H54 (cell line): Measurements from ENCODE around the gene OPCML.

Source experiments
- DNase-seq: peaks from one replicate; pipeline ENCODE4 v3.0.0; 2011; ENCODE audit warnings: low spot score, mixed read lengths; ENCODE audit not compliant: insufficient read length
- FAIRE-seq: peaks from 3 replicates; lab custom pipeline; 2011; peaks lifted over from hg19 to GRCh38; lab: Jason Lieb, UNC
- POLR2A ChIP-seq: IDR thresholded peaks from 2 replicates; pipeline ENCODE4 v1.6.1; 2011; ENCODE audit warnings: low read depth, mild to moderate bottlenecking, low read length

OPCML gene

GRCh38 chr11:133238027-133238426 is 294.3 kb downstream of the OPCML start:
- TF ChIP-seq POLR2A: no peak
- FAIRE-seq (no peak), DNase-seq (no peak)

- no peak for TF ChIP-seq POLR2A
- FAIRE-seq (no peak), DNase-seq (no peak)
Measured at GRCh38 chr11:133235381-133235780, 296.9 kb downstream of the OPCML start.

GRCh38 chr11:133234883-133235282 is 297.4 kb downstream of the OPCML start:
- TF ChIP-seq POLR2A: no peak
- FAIRE-seq: no peak
- no peak for DNase-seq

GRCh38 chr11:133232665-133233064 is 299.6 kb downstream of the OPCML start:
- TF ChIP-seq POLR2A: no peak
- FAIRE-seq (no peak), DNase-seq (no peak)

- no peak for TF ChIP-seq POLR2A
- no peak for DNase-seq
- FAIRE-seq: no peak
Measured at GRCh38 chr11:133230431-133230830, 301.9 kb downstream of the OPCML start.

GRCh38 chr11:133228471-133229329 is 303.6 kb downstream of the OPCML start:
- no peak for TF ChIP-seq POLR2A
- no peak for DNase-seq
- no peak for FAIRE-seq

GRCh38 chr11:133227632-133228111 is 304.6 kb downstream of the OPCML start:
- no peak for DNase-seq
- TF ChIP-seq POLR2A: no peak
- no peak for FAIRE-seq

GRCh38 chr11:133224271-133224670 is 308.0 kb downstream of the OPCML start:
- FAIRE-seq (no peak), DNase-seq (no peak)
- no peak for TF ChIP-seq POLR2A

- FAIRE-seq (no peak), DNase-seq (no peak)
- TF ChIP-seq POLR2A: no peak
Measured at GRCh38 chr11:133222425-133223330, 309.6 kb downstream of the OPCML start.

- FAIRE-seq (no peak), DNase-seq (no peak)
- no peak for TF ChIP-seq POLR2A
Measured at GRCh38 chr11:133219543-133219942, 312.8 kb downstream of the OPCML start.

- FAIRE-seq: no peak
- no peak for DNase-seq
- no peak for TF ChIP-seq POLR2A
Measured at GRCh38 chr11:133216813-133217212, 315.5 kb downstream of the OPCML start.

GRCh38 chr11:133215596-133216230 is 316.6 kb downstream of the OPCML start:
- no peak for DNase-seq
- TF ChIP-seq POLR2A: no peak
- no peak for FAIRE-seq

GRCh38 chr11:133214646-133215045 is 317.7 kb downstream of the OPCML start:
- FAIRE-seq: no peak
- TF ChIP-seq POLR2A: no peak
- DNase-seq: no peak
